ENCODE results near the gene TICAM1.
"Not testable (repeated sequence)": the region's sequence is repeated elsewhere in the genome, so short reads cannot be mapped to it uniquely, and the experiment has no call there.

Gene TICAM1

GRCh38 chr19:4844348-4845179, 13.1 kb upstream of the TICAM1 start:
- DNase-seq: no peak

GRCh38 chr19:4843647-4843965, 12.1 kb upstream of the TICAM1 start:
- DNase-seq: no peak

DNA sequence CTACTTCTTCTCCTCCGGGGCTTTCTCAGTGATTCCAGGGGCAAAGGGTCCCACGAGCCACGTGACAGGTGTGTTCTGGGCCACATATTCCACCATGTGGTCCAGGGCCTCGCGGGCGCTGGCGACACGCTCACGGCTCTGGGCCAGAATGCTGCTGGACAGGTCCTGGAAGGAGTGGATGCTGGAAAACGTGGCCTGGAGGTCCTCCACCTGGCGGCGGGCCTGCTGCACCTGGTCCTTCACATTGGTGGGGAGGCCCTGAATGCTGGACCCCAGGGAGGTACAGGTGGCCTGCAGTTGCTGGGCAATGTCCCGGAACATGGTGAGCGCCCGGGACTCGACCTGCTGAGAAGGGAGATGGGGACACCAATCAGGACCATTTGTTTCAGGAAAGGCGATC, 7.7 kb upstream of the TICAM1 start:
- no peak for DNase-seq

GRCh38 chr19:4832776-4833175, 1.3 kb upstream of the TICAM1 start:
- DNase-seq: no peak

- not testable (repeated sequence) for DNase-seq
Measured at GRCh38 chr19:4831979-4832340, 448 bp upstream of the TICAM1 start.

DNA sequence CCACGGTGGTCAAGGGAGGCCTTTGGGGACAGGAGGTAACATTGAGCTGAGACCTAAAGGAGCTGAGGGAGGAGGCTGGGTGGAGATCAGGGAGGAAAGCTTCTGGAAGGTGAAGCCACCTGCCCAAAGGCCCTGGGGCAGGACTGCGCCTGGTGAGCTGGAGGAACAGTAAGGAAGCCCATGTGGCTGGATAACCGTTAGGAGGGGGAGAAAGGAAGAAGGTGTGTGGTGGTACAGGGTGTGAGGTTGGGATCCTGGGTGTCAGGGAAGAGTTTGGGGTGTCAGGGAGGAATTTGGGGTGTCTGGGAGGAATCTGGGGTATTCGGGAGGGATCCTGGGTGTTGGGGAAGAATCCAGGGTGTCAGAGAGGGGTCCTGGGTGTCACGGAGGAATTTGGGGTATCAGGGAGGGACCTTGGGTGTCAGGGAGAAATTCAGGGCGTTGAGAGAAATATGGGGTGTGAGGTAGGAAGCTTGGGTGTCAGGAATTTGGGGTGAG, 695 bp downstream of the TICAM1 start:
- DNase-seq: no peak

DNA sequence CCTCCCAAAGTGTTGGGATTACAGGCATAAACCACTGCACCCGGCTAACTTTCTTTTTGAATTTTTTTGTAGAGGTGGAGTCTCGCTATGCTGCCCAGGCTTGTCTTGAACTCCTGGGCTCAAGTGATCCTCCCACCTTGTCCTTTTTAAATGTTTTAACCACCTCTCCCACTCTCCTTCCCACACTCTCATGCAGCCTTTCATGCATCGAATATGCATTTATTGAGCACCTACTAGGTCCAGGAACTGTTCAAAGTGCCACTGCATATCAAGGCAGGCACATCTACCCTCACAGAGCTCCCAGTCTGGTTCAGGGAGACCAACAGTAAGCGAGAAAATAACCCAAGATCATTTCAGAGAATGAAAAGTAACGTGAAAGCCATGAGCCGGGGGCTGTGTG, 1.2 kb downstream of the TICAM1 start:
- DNase-seq: no peak

DNA sequence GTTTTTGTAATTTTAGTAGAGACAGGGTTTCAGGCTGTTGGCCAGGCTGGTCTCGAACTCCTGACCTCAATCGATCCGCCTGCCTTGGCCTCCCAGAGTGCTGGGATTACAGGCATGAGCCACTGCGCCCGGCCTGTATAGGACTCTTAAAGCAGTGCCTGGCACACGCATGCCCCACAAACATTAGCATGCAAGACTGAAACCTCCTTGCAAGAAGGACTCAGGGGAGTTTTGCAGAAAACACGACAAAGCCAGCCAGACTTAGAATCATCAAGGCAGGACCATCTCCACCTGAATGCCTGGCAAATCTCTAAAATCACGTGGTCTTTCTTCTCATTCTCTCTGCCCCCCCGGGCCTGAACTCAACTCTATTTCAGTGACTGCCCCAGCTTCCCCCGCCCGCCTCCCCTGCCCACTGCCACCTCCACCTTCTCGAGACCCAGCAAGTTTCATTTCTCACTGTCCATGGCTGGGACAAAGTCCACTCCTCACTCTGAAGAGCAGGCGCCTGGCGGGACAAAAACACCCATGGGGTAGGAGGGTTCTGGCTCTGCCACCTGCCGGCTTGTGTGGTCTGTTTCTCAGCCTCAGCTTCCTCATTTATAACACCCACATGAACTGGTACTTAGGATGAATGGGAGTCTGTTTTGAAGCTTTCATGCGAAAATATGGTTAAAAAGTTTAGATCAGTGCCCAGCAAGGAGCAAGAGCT, 2.4 kb downstream of the TICAM1 start:
- peak; percentile 33 for DNase-seq

GRCh38 chr19:4823577-4823976, 7.9 kb downstream of the TICAM1 start:
- no peak for DNase-seq

DNA sequence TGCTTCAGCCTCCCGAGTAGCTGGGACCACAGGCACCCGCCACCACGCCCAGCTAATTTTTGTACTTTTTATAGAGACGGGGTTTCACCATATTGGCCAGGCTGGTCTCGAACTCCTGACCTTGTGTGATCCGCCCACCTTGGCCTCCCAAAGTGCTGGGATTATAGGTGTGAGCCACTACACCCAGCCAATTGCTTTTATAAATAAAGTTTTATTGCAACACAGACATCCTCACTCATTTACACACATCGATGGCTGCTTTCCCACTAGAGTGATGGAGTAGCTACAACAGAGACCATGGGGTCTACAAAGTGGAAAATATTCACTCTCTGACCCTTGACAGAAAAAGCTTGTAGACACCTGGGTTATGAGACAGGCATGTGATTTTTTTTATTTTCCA, 9.2 kb downstream of the TICAM1 start:
- DNase-seq: not testable (repeated sequence)

- no peak for DNase-seq
Measured at GRCh38 chr19:4821265-4821664, 10.2 kb downstream of the TICAM1 start.

DNA sequence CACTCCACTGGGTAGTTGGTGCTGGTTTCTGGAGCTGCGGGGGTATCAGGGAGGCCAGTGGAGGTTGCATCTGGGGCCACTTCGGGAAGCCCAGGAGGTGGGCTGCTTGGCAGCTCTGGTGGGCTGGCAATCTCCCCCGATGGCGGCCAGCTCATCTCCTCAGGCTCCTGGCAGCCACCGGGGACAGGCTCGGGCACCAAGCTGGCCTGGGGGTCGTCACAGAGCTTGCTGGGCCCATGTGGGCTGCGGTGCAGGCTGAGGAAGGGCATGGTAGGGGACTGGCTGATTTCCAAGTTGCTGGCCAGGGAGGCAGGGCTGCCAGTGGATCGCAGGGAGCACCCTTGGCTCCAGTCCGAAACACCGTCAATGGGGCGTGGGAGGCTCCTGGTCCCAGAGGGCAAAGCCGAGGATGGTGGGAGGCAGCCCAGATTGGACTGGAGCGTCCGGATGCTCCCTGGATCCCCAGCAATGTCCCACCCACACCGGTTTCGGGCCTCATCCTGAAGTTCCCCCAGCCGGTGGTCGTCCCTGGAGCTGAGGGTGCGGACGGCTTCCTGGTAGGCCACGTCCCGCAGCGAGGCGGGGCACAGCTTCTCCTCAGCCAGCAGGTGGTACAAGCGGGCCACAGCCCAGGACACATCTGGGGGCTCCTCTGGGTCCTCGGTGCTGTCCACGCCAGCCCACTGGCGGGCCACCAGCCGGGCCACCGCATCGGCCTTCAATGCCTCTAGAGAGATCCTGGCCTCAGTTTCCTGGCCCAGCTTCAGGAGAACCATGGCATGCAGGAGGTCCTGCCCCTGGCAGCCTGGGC, 13.8 kb downstream of the TICAM1 start:
- no peak for DNase-seq

DNA sequence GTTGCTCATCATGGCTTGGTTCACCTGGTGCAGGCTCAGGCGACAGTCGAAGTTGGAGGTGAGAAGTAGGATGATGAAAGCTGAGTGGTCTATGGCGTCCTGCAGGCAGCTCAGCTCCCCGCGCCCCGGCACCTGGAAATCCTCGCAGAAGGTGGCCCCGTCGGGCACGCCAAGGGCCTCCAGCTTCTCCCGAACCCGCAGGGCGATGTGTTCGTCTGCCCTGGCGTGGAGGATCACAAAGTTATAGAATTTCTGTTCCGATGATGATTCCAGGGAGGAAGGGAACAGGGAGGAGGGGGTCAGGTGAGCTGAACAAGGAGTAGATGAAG, 14.6 kb downstream of the TICAM1 start:
- no peak for DNase-seq

- no peak for DNase-seq
Measured at GRCh38 chr19:4816202-4816949, 15.1 kb downstream of the TICAM1 start.

- peak; percentile 97 for DNase-seq
Measured at GRCh38 chr19:4815426-4816201, 15.9 kb downstream of the TICAM1 start.

- no peak for DNase-seq
Measured at GRCh38 chr19:4814625-4815425, 16.7 kb downstream of the TICAM1 start.

DNA sequence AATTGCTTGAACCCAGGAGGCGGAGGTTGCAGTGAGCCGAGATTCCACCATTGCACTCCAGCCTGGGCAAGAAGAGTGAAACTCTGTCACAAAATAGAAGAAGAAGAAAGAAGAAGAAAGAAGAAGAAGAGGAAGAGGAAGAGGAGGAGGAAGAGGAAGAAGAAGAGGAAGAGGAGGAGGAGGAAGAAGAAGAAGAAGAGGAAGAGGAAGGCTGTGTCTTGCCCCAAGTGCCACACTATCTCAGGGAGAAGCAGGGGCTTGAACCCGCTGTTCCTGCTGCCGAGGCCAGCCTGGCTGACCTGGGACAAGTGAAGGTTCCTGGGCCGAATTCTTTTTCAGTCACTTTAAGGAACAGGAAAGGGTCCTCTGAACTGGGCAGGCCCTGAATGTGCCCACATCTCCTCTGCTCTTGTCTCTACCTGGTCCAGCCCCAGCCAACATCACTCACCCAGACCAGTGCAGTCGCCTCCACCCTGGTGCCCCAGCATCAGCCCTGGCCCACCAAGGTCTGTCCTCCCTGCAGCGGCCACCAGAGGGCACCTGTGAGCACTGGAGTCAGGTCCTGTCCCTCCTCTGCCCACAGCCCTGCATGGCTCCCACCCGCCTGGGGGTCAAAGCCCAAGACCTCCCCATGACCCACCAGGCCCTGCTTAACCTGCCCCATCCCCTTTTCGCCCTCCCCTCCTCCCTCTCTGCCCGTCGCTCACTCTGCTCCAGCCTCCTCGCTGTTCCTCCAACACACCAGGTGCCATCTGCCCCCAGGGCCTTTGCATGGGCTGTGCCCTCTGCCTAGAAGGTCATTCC, 20.0 kb downstream of the TICAM1 start:
- peak; percentile 72 for DNase-seq

DNA sequence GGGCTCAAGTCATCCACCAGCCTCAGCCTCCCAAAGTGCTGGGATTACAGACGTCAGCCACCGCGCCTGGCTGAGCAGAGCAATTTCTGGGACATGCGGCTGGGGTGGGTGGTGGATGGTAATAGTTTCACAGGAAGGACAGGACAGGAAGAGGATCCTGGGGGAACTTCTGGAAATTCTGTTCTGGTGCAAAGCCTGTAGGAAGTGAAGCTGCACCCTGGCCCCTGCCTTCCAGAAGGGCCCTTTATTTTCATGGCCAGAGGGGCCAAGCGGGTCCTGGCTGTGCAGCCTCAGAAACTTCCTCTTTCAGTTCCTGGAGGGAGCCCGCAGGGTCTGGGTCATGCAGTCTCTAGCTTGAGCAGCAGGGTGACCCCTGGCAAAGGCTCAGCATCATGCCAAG, 24.3 kb downstream of the TICAM1 start:
- DNase-seq: no peak

- no peak for DNase-seq
Measured at GRCh38 chr19:4806384-4806783, 25.1 kb downstream of the TICAM1 start.

- not testable (repeated sequence) for DNase-seq
Measured at GRCh38 chr19:4805140-4805539, 26.4 kb downstream of the TICAM1 start.

Data from eye (tissue), 1 donor.